Calu3 (cell line): Measurements from ENCODE around the gene EYS. TPM values are rescaled to one million over a fixed set of nuclear protein-coding genes. Genes with fewer than 3 reads are reported as not detected.
"Not testable (repeated sequence)": the region's sequence is repeated elsewhere in the genome, so short reads cannot be mapped to it uniquely, and the experiment has no call there.

Experiments
- BruUV-seq: library from RNA; stranded (reverse); fragments of 400-500 nt; replicated peaks from 2 replicates; lab custom pipeline; 2021; lab: Mats Ljungman, UMichigan
- CTCF ChIA-PET: fragments of 300-600 bp; sonication (Branson Sonifier 250); formaldehyde crosslinking; loops from one replicate; lab custom pipeline; 2022; ENCODE audit warnings: antibody characterized with exemption; lab: Charles Lee
- DNase-seq: peaks from one replicate; pipeline ENCODE4 v3.0.0; 2022
- H3K27ac Mint-ChIP-seq: one replicate; pipeline ENCODE4 v1.8.0; 2022; ENCODE audit warnings: mixed read lengths; ENCODE audit not compliant: unreplicated experiment
- H3K27me3 Mint-ChIP-seq: one replicate; pipeline ENCODE4 v1.8.0; 2022; ENCODE audit warnings: mixed read lengths; ENCODE audit not compliant: unreplicated experiment
- H3K36me3 Mint-ChIP-seq: one replicate; pipeline ENCODE4 v1.8.0; 2022; ENCODE audit warnings: mild to moderate bottlenecking, moderate library complexity, mixed read lengths; ENCODE audit not compliant: insufficient read depth, unreplicated experiment
- H3K4me1 Mint-ChIP-seq: one replicate; pipeline ENCODE4 v1.8.0; 2022; ENCODE audit warnings: mild to moderate bottlenecking, low read depth, mixed read lengths; ENCODE audit not compliant: unreplicated experiment
- H3K4me3 Mint-ChIP-seq: one replicate; pipeline ENCODE4 v1.8.0; 2022; ENCODE audit warnings: mild to moderate bottlenecking, low read depth, moderate library complexity, mixed read lengths; ENCODE audit not compliant: unreplicated experiment
- H3K9me3 Mint-ChIP-seq: one replicate; pipeline ENCODE4 v1.8.0; 2022; ENCODE audit warnings: low read depth, mixed read lengths; ENCODE audit not compliant: unreplicated experiment
- intact Hi-C: fragments of 100-400 bp; cut with micrococcal nuclease; formaldehyde crosslinking; loops from one replicate; pipeline ENCODE4 v1.10.0; 2022; ENCODE audit not compliant: unreplicated experiment
- total RNA-seq: library from RNA; stranded (reverse); gene quantifications from 2 replicates; pipeline ENCODE4 v1.2.3, GENCODE V29; 2022
- TF ChIP-seq, protein P1 (sequence below): fragments of 200-600 bp; IDR thresholded peaks from one replicate; pipeline ENCODE4 v1.8.0; 2022; ENCODE audit warnings: antibody characterized with exemption; ENCODE audit not compliant: unreplicated experiment

Gene EYS
- total RNA-seq, 1 experiment from 2014 or later = not detected

DNA sequence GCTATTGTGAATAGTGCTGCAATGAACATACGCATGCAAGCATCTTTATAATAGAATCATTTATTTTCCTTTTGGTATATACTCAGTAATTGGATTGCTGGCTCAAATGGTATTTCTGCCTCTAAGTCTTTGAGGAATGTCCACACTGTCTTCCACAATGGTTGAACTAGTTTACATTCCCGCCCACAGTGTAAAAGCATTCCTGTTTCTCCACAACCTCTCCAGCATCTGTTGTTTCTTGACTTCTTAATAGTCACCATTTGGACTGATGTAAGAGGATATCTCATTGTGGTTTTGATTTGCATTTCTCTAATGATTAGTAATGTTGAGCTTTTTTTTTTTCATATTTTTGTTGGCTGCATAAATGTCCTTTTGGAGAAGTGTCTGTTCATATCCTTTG, 1862.7 kb downstream of the EYS start:
- peaks cover 2% of the 10 kb centered on the region for H3K27me3 Mint-ChIP-seq
- intact Hi-C loops = no loop called here
- no peaks in the 10 kb centered on the region for H3K4me1 Mint-ChIP-seq
- no peak overlapping the region for H3K27ac Mint-ChIP-seq
- H3K4me3 Mint-ChIP-seq = no peak overlapping the region
- BruUV-seq = no TSS peak
- TF ChIP-seq, protein P1, sequence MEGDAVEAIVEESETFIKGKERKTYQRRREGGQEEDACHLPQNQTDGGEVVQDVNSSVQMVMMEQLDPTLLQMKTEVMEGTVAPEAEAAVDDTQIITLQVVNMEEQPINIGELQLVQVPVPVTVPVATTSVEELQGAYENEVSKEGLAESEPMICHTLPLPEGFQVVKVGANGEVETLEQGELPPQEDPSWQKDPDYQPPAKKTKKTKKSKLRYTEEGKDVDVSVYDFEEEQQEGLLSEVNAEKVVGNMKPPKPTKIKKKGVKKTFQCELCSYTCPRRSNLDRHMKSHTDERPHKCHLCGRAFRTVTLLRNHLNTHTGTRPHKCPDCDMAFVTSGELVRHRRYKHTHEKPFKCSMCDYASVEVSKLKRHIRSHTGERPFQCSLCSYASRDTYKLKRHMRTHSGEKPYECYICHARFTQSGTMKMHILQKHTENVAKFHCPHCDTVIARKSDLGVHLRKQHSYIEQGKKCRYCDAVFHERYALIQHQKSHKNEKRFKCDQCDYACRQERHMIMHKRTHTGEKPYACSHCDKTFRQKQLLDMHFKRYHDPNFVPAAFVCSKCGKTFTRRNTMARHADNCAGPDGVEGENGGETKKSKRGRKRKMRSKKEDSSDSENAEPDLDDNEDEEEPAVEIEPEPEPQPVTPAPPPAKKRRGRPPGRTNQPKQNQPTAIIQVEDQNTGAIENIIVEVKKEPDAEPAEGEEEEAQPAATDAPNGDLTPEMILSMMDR = no peak
- no peaks in the 10 kb centered on the region for H3K9me3 Mint-ChIP-seq
- H3K36me3 Mint-ChIP-seq = no peaks in the 10 kb centered on the region
- DNase-seq = no peak
- CTCF ChIA-PET = no interaction called here

DNA sequence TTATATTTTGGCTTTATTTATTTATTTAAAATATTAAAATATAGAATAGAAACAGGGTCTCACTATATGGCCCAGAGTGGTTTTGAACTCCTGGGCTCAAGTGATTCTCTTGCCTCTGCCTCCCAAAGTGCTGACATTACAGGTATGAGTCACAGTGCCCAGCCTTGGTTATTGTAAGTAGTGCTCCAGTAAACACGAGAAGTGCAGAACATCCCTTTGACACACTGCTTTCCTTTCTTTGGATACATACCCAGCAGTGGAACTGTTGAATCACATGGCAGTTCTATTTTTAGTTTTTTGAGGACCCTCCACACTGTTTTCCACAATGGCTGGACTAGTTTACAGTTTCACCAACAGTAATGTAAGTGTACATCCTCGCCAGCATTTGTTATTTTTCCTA, 1867.5 kb downstream of the EYS start:
- Mint-ChIP-seq H3K9me3 (no peaks in the 10 kb centered on the region), H3K4me1 (no peaks in the 10 kb centered on the region), H3K36me3 (no peaks in the 10 kb centered on the region), H3K4me3 (no peak overlapping the region), H3K27ac (no peak overlapping the region), H3K27me3 (no peaks in the 10 kb centered on the region)
- TF ChIP-seq, protein P1 = no peak
- BruUV-seq = no TSS peak
- DNase-seq = no peak
- CTCF ChIA-PET = no interaction called here
- intact Hi-C loops = no loop called here

DNA sequence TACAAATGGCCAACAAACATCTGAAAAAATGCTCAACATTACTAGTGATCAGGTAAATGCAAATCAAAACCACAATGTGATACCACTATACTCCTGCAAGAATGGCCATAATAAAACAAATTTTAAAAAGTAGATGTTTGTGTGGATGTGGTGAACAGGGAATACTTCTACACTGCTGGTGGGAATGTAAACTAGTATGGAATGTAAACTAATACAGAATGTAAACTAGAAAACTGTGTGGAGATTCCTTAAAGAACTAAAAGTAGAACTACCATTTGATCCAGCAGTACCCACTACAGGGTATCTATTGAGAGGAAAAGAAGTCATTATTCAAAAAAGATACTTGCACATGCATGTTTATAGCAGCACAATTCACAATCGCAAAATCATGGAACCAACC, 1878.3 kb downstream of the EYS start:
- BruUV-seq, intact Hi-C loops: not testable (repeated sequence)

DNA sequence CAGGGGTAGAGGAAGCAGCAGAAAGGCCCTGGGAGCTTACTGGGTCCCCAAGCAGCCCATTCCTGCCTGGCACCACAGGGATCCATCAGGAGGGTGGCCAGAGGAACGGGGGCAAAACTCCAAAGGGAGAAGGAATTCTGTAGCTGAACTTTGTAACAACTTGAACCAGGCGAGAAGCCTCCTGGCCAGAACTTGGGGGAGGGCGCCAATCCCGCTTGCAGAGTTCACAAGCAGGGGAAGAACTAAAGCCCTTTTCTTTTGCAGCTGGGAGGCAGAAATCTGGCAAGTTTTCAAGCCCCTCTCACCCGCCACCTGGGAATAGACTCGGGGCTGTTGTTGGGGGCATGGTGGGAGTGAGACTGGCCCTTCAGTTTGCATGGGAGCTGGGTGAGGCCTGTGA, 1882.3 kb downstream of the EYS start:
- CTCF ChIA-PET = no interaction called here
- no peak for DNase-seq
- Mint-ChIP-seq H3K27me3 (no peaks in the 10 kb centered on the region), H3K4me3 (no peak overlapping the region), H3K4me1 (no peaks in the 10 kb centered on the region), H3K36me3 (no peaks in the 10 kb centered on the region), H3K9me3 (peaks cover 5% of the 10 kb centered on the region), H3K27ac (no peak overlapping the region)
- intact Hi-C loops = no loop called here
- TF ChIP-seq, protein P1 = no peak
- BruUV-seq = no TSS peak

More for the DNA sequence above, 1878.3 kb downstream of the EYS start:
- DNase-seq, H3K4me3 Mint-ChIP-seq, H3K4me1 Mint-ChIP-seq, CTCF ChIA-PET, H3K9me3 Mint-ChIP-seq, H3K27ac Mint-ChIP-seq, H3K36me3 Mint-ChIP-seq: not testable (repeated sequence)
- peaks cover 21% of the 10 kb centered on the region for H3K27me3 Mint-ChIP-seq

DNA sequence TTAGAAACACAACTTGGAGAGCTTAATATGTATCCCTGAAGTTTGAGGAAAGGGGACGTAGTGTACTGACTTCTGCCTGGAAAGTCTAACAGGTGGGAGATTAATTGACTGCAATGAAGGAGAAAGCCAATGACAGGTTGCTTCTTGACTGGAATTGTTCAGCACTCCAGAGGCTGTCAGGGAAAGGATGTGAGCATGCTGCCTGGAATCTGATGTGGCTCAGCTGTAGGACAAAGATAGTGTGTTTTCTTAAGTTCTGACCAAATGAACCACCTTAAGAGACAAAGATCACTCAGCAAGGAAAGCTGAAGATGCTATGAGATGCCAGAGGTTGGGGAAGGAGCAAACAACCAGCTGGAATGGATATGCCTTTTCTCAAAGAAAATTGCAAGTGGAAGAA, 1885.6 kb downstream of the EYS start:
- TF ChIP-seq, protein P1 = no peak
- no peak for DNase-seq
- H3K36me3 Mint-ChIP-seq = no peaks in the 10 kb centered on the region
- CTCF ChIA-PET = interaction anchor here (0.7 kb wide), 1 partner anchor 210 kb away, joined by 3 read pairs; no protein-coding TSS in a partner anchor
- intact Hi-C loops = no loop called here
- H3K4me3 Mint-ChIP-seq = no peak overlapping the region
- H3K4me1 Mint-ChIP-seq = no peaks in the 10 kb centered on the region
- BruUV-seq = no TSS peak
- H3K27me3 Mint-ChIP-seq = no peaks in the 10 kb centered on the region
- no peak overlapping the region for H3K27ac Mint-ChIP-seq
- H3K9me3 Mint-ChIP-seq = no peaks in the 10 kb centered on the region
